ENCODE results near the gene GRM7.
A peak's percentile ranks its signal among the peaks of the same experiment; 100 is the strongest.

Gene GRM7

GRCh38 chr3:7764115-7764514 is 903.2 kb downstream of the GRM7 start:
- TF ChIP-seq REST (IDR thresholded peaks at IDR 0.05; ENCODE audit: insufficient replicate concordance, low read depth): no peak
- no peak for TF ChIP-seq SPI1 (IDR thresholded peaks at IDR 0.05; ENCODE audit: borderline replicate concordance, low read depth)
- TF ChIP-seq GABPA (IDR thresholded peaks at IDR 0.05; ENCODE audit: low read depth): no peak
- TF ChIP-seq CTCF (IDR thresholded peaks at IDR 0.05; ENCODE audit: insufficient read depth, low read length): no peak
- TF ChIP-seq POLR2AphosphoS5 (IDR thresholded peaks at IDR 0.05; ENCODE audit: low read depth): no peak
- no peak for DNase-seq (ENCODE audit: low read depth in 1 of 2, low spot score in 1 of 2)

GRCh38 chr3:7766530-7766929 is 905.6 kb downstream of the GRM7 start:
- H3K27ac ChIP-seq (replicated peaks): no peak overlapping the region
- no peak for TF ChIP-seq GABPA (IDR thresholded peaks at IDR 0.05; ENCODE audit: low read depth)
- peak; percentile 68; the same call in 1 of the 2 replicates for TF ChIP-seq SPI1 (IDR thresholded peaks at IDR 0.05; ENCODE audit: borderline replicate concordance, low read depth)
- no peak for TF ChIP-seq CTCF (IDR thresholded peaks at IDR 0.05; ENCODE audit: insufficient read depth, low read length)
- TF ChIP-seq POLR2AphosphoS5 (IDR thresholded peaks at IDR 0.05; ENCODE audit: low read depth): no peak
- TF ChIP-seq REST (IDR thresholded peaks at IDR 0.05; ENCODE audit: insufficient replicate concordance, low read depth): no peak
- H3K4me3 ChIP-seq (replicated peaks; ENCODE audit: insufficient read depth, low read length): no peak overlapping the region
- peak in 1 of 2 experiments; percentile 8 for DNase-seq (ENCODE audit: low read depth in 1 of 2, low spot score in 1 of 2)
- H3K27me3 ChIP-seq (ENCODE audit: insufficient read depth, poor library complexity, severe bottlenecking): no peaks in the 10 kb centered on the region

More at GRCh38 chr3:7764115-7764514, 903.2 kb downstream of the GRM7 start:
- Histone ChIP-seq H3K27ac (replicated peaks) (no peak overlapping the region), H3K27me3 (ENCODE audit: insufficient read depth, poor library complexity, severe bottlenecking) (no peaks in the 10 kb centered on the region), H3K4me3 (replicated peaks; ENCODE audit: insufficient read depth, low read length) (no peak overlapping the region)

GRCh38 chr3:7779331-7779730 is 918.4 kb downstream of the GRM7 start:
- Histone ChIP-seq H3K27ac (replicated peaks) (no peak overlapping the region), H3K27me3 (ENCODE audit: insufficient read depth, poor library complexity, severe bottlenecking) (no peaks in the 10 kb centered on the region), H3K4me3 (replicated peaks; ENCODE audit: insufficient read depth, low read length) (no peak overlapping the region)
- no peak for TF ChIP-seq SPI1 (IDR thresholded peaks at IDR 0.05; ENCODE audit: borderline replicate concordance, low read depth)
- no peak for TF ChIP-seq REST (IDR thresholded peaks at IDR 0.05; ENCODE audit: insufficient replicate concordance, low read depth)
- TF ChIP-seq GABPA (IDR thresholded peaks at IDR 0.05; ENCODE audit: low read depth): no peak
- TF ChIP-seq POLR2AphosphoS5 (IDR thresholded peaks at IDR 0.05; ENCODE audit: low read depth): no peak
- no peak for TF ChIP-seq CTCF (IDR thresholded peaks at IDR 0.05; ENCODE audit: insufficient read depth, low read length)
- DNase-seq (ENCODE audit: low read depth in 1 of 2, low spot score in 1 of 2): no peak

All from HL-60 (cell line).